ENCODE results near the gene DECR2. TPM values are rescaled to one million over a fixed set of nuclear protein-coding genes. Genes with fewer than 3 reads are reported as not detected.
A peak's percentile ranks its signal among the peaks of the same experiment; 100 is the strongest.

Gene DECR2
- total RNA-seq, 6 donors from 2014 or later, result 8.6 to 22.4 (median 14.6) TPM

DNA sequence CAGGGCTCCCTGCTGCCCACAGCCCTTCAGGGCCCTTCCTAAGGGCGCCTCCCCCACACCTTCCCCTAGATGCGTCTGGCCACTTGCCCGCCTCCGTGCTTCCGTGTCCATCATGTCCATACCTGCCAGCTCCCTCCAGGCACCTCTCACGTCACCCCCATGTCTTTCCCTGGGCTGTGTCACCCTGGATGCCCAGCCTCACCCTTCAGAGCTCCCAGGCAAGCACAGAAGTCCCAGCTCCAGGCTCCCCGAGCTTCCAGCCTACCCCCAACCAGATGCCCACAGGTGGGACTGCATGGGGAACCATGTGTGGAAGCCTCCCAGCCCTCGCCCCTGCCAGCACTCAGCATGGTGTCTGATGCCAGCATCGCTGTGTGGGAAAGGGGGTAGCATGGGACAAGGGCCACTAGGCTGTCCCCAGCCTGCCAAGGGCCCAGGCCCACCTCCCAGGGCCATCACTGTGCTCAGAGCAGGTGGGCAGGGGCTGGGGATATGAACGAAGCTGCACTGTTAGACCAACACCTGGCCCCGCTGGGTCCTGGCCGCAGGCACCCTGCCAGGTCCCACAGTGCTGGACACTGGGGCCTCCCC, 47.3 kb upstream of the DECR2 start:
- Histone ChIP-seq H3K4me1 (peaks cover 7 to 29% (median 14%) of the 10 kb centered on the region in 4 donors), H3K36me3 (peaks cover 0 to 6% (median 0%) of the 10 kb centered on the region in 4 donors), H3K27ac (peak overlapping the region in 1 of 4 donors; percentile 89), H3K4me3 (no peak overlapping the region), H3K27me3 (no peaks in the 10 kb centered on the region), H3K9me3 (no peaks in the 10 kb centered on the region)
- ATAC-seq (ENCODE audit: low FRiP score in 2 of 2) (no peak), DNase-seq (peak in 1 of 2 donors; percentile 81)
- TF ChIP-seq, protein P1, sequence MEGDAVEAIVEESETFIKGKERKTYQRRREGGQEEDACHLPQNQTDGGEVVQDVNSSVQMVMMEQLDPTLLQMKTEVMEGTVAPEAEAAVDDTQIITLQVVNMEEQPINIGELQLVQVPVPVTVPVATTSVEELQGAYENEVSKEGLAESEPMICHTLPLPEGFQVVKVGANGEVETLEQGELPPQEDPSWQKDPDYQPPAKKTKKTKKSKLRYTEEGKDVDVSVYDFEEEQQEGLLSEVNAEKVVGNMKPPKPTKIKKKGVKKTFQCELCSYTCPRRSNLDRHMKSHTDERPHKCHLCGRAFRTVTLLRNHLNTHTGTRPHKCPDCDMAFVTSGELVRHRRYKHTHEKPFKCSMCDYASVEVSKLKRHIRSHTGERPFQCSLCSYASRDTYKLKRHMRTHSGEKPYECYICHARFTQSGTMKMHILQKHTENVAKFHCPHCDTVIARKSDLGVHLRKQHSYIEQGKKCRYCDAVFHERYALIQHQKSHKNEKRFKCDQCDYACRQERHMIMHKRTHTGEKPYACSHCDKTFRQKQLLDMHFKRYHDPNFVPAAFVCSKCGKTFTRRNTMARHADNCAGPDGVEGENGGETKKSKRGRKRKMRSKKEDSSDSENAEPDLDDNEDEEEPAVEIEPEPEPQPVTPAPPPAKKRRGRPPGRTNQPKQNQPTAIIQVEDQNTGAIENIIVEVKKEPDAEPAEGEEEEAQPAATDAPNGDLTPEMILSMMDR (IDR thresholded peaks at IDR 0.05), result no peak
- TF ChIP-seq POLR2AphosphoS5 (IDR thresholded peaks at IDR 0.05) (no peak), POLR2A (IDR thresholded peaks at IDR 0.05) (no peak), EP300 (IDR thresholded peaks at IDR 0.05) (no peak)
- WGBS, 2 donors, result 89 to 95% methylated on average over 9 to 11 of the region's 12 CpGs

DNA sequence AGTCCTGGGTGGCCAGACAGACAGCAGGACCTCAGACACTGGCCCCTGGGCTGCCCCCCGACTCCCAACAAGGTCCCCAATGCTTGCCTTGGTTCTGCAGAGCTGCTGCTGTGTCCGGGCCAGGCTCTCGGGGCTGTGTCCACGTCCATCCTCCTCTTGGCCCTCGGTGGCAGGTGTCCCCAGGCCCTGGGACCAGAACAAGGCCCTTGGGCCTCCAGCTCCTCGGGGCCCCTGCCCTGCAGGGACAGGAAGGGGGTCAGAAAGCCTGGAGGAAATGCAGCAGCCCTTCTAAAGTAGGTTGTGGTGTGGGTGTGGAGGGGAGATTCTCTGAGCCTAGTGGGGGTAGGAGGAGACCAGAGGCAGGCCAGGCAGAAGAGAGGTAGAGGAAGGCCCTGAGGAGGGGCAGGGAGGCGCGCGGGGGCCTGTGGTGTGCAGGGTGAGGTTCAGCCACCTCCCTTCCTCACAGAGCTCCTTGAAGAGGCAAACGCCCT, 46.7 kb upstream of the DECR2 start:
- Histone ChIP-seq H3K27ac (no peak overlapping the region), H3K36me3 (peaks cover 0 to 6% (median 0%) of the 10 kb centered on the region in 4 donors), H3K27me3 (no peaks in the 10 kb centered on the region), H3K4me1 (peaks cover 7 to 29% (median 14%) of the 10 kb centered on the region in 4 donors), H3K9me3 (no peaks in the 10 kb centered on the region), H3K4me3 (no peak overlapping the region)
- DNase-seq (peak in 1 of 2 donors; percentile 78), ATAC-seq (ENCODE audit: low FRiP score in 2 of 2) (no peak)
- 72 to 78% methylated on average over 6 to 10 of the region's 10 CpGs for WGBS, 2 donors
- TF ChIP-seq EP300 (IDR thresholded peaks at IDR 0.05), result no peak
- TF ChIP-seq POLR2A (IDR thresholded peaks at IDR 0.05), result no peak
- no peak for TF ChIP-seq POLR2AphosphoS5 (IDR thresholded peaks at IDR 0.05)
- TF ChIP-seq, protein P1 (IDR thresholded peaks at IDR 0.05), result no peak

DNA sequence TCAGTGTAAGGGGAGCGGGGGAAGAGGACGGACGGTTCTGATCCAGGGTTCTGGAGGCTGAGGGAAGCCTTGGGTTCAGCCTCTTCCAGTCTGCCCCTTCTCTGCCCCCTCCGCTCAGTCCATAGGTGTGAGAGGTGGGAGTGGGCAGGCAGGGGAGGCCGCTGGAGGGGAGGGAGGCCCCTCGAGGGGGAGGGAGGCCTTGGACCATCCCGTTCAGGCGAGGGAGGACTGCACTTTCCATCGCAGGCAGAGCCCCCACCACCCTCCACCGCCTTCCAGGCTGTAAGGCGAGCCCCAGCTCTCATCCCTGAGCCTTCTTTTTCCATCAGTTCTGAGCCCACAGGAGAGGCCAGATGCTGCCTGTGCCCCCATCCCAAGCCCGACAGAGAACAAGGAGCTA, 44.9 kb upstream of the DECR2 start:
- no peaks in the 10 kb centered on the region for H3K36me3 ChIP-seq
- peak in 1 of 2 donors; percentile 47 for DNase-seq
- no peaks in the 10 kb centered on the region for H3K27me3 ChIP-seq
- H3K4me3 ChIP-seq, result no peak overlapping the region
- TF ChIP-seq, protein P1 (IDR thresholded peaks at IDR 0.05), result no peak
- TF ChIP-seq POLR2AphosphoS5 (IDR thresholded peaks at IDR 0.05), result no peak
- no peak for TF ChIP-seq POLR2A (IDR thresholded peaks at IDR 0.05)
- no peak for TF ChIP-seq EP300 (IDR thresholded peaks at IDR 0.05)
- 76 to 89% methylated on average over 8 to 9 of the region's 12 CpGs for WGBS, 2 donors
- no peak overlapping the region for H3K27ac ChIP-seq
- no peak for ATAC-seq (ENCODE audit: low FRiP score in 2 of 2)
- peaks cover under 1 to 13% (median 7%) of the 10 kb centered on the region in 4 donors for H3K4me1 ChIP-seq
- no peaks in the 10 kb centered on the region for H3K9me3 ChIP-seq

DNA sequence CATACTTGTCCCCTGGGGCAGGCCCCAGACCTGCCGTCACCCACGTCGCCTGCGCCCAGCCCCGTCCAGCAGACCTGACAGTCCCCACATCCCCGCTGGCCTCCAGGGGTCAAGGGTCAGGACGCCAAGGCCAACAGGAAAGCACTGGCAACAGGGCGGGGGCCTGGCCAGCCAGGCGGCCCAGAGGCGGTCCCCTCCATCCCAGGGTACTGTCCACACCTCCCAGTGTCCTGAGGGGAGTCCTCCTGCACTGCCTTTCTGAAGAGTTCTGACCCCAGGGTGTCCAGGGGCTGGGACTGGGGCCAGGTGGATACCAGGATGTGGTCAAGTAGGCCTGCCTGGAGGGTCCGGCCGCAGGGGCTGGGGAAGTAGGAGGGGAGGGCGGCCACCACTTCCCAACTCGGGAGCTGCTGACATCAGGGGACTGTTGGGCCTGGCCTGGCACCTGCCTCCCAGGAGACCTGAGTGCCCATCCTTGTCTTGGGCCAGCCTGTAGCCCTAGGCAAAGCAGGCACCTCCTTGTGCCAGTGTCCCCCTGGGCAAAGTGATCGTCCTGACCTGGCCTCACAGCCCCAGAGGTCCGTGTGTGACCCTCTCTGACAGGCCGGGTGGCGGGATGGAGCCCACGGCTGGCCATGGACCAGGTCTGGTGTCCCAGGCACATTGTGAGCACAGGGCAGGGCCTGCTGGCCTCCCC, 42.5 kb upstream of the DECR2 start:
- Histone ChIP-seq H3K27ac (no peak overlapping the region), H3K27me3 (no peaks in the 10 kb centered on the region), H3K36me3 (no peaks in the 10 kb centered on the region), H3K9me3 (no peaks in the 10 kb centered on the region), H3K4me1 (peaks cover 0 to 6% (median 2%) of the 10 kb centered on the region in 4 donors), H3K4me3 (no peak overlapping the region)
- ATAC-seq (ENCODE audit: low FRiP score in 2 of 2), result no peak
- peak in 1 of 2 donors; percentile 75 for DNase-seq
- no peak for TF ChIP-seq EP300 (IDR thresholded peaks at IDR 0.05)
- TF ChIP-seq POLR2A (IDR thresholded peaks at IDR 0.05), result no peak
- TF ChIP-seq, protein P1 (IDR thresholded peaks at IDR 0.05), result no peak
- no peak for TF ChIP-seq POLR2AphosphoS5 (IDR thresholded peaks at IDR 0.05)
- 77 to 80% methylated on average over 11 to 19 of the region's 19 CpGs for WGBS, 2 donors
